ENCODE data around the gene COQ3.
A peak's percentile ranks its signal among the peaks of the same experiment; 100 is the strongest.

The COQ3 gene, protein sequence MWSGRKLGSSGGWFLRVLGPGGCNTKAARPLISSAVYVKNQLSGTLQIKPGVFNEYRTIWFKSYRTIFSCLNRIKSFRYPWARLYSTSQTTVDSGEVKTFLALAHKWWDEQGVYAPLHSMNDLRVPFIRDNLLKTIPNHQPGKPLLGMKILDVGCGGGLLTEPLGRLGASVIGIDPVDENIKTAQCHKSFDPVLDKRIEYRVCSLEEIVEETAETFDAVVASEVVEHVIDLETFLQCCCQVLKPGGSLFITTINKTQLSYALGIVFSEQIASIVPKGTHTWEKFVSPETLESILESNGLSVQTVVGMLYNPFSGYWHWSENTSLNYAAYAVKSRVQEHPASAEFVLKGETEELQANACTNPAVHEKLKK

DNA sequence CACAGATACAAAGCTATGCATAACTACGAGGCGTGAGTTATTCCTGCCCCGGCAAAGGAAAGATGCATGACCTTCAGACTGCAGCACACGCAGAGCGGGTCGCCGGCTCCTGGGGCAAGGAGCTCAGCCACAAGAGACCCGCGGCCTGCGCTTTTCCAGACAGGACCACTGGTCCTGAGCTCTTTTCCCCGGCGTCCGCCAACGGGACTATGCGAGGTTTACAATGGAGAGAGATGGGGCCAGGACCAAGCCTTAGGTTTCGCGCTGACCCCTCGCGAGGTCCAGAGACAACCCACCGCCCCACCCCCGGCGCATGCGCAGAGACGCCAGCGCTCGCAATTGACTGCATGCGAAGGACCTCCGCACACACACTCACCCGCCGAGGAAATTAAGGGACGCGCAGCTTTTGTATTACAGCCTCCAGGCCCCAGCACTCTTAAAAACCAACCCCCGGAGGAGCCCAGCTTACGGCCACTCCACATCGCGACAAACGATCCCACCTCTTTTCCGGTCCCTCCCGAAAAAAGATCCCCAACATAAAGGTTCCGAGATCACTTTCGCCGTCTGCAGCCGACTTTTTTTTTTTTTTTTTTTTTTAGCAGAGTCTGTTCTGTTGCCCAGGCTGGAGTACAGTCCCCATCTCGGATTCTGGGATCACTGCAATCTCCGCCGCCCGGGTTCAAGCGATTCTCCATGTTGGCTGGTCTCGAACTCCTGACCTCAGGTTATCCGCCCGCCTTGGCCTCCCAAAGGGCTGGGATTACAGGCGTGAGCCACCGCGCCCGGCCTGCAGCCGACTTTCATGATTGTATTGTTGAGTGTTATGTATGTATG is at the start of gene COQ3:
COQ3 (minus strand) TSS at position 498 of the 834 bp plus-strand sequence; CDS start at position 482, 16 bp downstream.
- TF ChIP-seq, protein P1, sequence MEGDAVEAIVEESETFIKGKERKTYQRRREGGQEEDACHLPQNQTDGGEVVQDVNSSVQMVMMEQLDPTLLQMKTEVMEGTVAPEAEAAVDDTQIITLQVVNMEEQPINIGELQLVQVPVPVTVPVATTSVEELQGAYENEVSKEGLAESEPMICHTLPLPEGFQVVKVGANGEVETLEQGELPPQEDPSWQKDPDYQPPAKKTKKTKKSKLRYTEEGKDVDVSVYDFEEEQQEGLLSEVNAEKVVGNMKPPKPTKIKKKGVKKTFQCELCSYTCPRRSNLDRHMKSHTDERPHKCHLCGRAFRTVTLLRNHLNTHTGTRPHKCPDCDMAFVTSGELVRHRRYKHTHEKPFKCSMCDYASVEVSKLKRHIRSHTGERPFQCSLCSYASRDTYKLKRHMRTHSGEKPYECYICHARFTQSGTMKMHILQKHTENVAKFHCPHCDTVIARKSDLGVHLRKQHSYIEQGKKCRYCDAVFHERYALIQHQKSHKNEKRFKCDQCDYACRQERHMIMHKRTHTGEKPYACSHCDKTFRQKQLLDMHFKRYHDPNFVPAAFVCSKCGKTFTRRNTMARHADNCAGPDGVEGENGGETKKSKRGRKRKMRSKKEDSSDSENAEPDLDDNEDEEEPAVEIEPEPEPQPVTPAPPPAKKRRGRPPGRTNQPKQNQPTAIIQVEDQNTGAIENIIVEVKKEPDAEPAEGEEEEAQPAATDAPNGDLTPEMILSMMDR (IDR thresholded peaks at IDR 0.05; ENCODE audit: low read depth, low read length): no peak
- Histone ChIP-seq H3K27ac (peak within 1 kb of the TSS; percentile 92), H3K36me3 (peaks cover 14% of the 10 kb centered on the region), H3K9me3 (ENCODE audit: severe bottlenecking) (no peaks in the 10 kb centered on the region), H3K4me3 (ENCODE audit: low read depth, low read length) (peak within 1 kb of the TSS; percentile 68), H3K27me3 (ENCODE audit: insufficient read depth, low read depth, severe bottlenecking) (no peaks in the 10 kb centered on the region)
- peak; percentile 88 for DNase-seq

- Histone ChIP-seq H3K9me3 (ENCODE audit: severe bottlenecking) (no peaks in the 10 kb centered on the region), H3K4me3 (ENCODE audit: low read depth, low read length) (no peak overlapping the region), H3K36me3 (no peaks in the 10 kb centered on the region), H3K27ac (no peak overlapping the region), H3K27me3 (ENCODE audit: insufficient read depth, low read depth, severe bottlenecking) (no peaks in the 10 kb centered on the region)
- DNase-seq: no peak
- TF ChIP-seq, protein P1 (IDR thresholded peaks at IDR 0.05; ENCODE audit: low read depth, low read length): no peak
Measured at GRCh38 chr6:99434702-99435530, 40.9 kb upstream of the COQ3 start.

DNA sequence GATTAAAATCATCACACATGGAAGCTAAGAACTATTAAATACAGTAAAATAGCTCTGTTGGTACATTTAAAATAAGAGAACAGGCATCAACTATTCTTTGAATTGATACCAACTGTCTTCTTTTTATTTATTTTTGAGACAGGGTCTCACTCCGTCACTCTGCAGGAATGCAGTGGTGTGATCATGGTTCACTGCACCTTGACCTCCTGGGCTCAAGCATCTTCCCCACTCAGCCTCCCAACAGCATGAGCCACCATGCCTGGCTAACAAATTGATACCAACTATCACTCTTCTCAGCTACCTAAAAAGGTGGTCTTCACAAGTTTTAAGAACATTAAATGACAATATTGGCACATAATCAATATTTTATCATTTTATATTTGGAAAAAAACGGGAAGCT is 38.9 kb upstream of the COQ3 start:
- Histone ChIP-seq H3K9me3 (ENCODE audit: severe bottlenecking) (no peaks in the 10 kb centered on the region), H3K27ac (no peak overlapping the region), H3K36me3 (no peaks in the 10 kb centered on the region), H3K27me3 (ENCODE audit: insufficient read depth, low read depth, severe bottlenecking) (no peaks in the 10 kb centered on the region), H3K4me3 (ENCODE audit: low read depth, low read length) (no peak overlapping the region)
- TF ChIP-seq, protein P1 (IDR thresholded peaks at IDR 0.05; ENCODE audit: low read depth, low read length): no peak
- no peak for DNase-seq

DNA sequence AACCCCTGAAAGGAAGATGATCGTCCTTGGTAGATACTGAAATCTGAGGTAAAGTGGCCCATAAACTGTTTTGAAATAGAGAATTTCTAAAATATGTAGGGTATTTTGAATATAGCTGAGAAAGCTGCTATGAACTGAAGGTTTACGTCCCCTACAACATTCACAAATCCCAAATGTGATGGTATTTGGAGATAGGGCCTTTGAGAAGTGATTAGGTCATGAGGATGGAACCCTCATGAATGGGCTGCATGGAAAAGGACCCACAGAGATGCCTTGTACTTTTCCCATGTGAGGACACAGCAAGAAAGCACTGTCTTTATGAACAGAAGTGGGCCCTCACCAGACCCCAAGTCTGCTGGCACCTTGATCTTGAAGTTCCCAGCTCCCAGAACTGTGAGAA is 37.9 kb upstream of the COQ3 start:
- no peak for DNase-seq
- H3K9me3 ChIP-seq (ENCODE audit: severe bottlenecking): no peaks in the 10 kb centered on the region
- H3K4me3 ChIP-seq (ENCODE audit: low read depth, low read length): no peak overlapping the region
- H3K27ac ChIP-seq: no peak overlapping the region
- H3K27me3 ChIP-seq (ENCODE audit: insufficient read depth, low read depth, severe bottlenecking): no peaks in the 10 kb centered on the region
- TF ChIP-seq, protein P1 (IDR thresholded peaks at IDR 0.05; ENCODE audit: low read depth, low read length): no peak
- H3K36me3 ChIP-seq: no peaks in the 10 kb centered on the region

DNA sequence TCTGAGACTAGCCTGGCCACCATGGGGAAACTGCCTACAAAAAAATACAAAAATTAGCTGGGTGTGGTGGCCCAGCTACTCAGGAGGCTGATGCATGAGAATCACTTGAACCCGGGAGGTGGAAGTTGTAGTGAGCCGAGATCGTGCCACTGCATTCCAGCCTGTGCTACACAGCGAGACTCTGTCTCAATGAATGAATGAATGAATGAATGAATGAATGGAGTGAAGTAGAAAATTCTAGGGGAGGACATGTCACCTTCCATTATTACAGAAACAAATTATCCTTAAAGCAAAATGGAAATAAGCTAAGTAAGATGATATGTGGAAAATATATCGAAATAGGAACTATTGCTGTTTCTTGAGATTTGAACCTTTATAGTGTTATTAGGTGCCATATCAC is 34.0 kb upstream of the COQ3 start:
- Histone ChIP-seq H3K4me3 (ENCODE audit: low read depth, low read length) (no peak overlapping the region), H3K9me3 (ENCODE audit: severe bottlenecking) (no peaks in the 10 kb centered on the region), H3K36me3 (peaks cover 11% of the 10 kb centered on the region), H3K27ac (no peak overlapping the region), H3K27me3 (ENCODE audit: insufficient read depth, low read depth, severe bottlenecking) (no peaks in the 10 kb centered on the region)
- DNase-seq: no peak
- TF ChIP-seq, protein P1 (IDR thresholded peaks at IDR 0.05; ENCODE audit: low read depth, low read length): no peak

Data from WERI-Rb-1 (cell line).